ENCODE data around the gene SMIM20.
"Not testable (repeated sequence)": the region's sequence is repeated elsewhere in the genome, so short reads cannot be mapped to it uniquely, and the experiment has no call there.

The SMIM20 gene

DNA sequence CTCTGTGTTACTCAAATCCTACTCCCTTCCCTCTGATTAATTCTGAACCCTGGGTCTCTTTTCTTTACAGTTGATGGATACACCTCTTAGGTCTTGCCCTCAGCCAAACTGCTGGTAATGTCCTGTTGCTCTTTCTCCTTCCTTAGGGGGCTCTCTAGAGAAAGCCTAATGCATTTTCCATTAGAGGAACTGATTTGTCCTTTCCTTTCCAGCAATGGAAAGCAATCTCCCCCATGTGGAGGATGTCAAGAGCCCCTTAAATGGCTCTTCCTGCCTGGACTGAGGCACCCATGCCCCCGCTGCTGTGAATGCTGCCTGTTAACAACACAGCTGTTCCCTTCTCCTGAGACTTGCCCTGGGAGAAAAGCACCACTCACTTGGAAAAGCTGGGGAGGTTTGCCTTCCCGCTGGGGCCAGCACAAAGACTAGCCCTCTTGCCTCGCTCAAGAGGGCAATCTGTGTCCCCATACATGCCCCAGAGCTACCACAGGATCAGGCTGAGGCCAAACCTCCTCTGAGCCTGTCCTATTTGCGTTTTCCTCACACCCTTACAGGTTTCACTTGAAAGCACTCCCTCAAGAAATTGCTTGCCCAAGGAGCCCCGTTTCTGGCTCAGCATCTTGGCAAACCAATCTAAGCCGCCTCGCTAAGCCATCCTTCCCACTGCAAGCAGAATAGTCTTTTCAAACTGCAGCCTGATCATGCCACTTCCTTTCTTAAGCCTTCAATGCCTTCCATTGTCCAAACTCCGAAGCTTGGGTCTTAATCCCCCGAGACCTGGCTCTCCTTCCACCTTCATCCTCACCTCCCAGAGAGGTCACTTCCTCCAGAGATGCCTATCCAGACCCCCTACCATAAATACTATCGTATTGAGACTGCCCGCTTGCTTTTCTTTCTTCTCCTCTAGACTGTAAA lies 23.2 kb upstream of the SMIM20 start:
- DNase-seq (ENCODE audit: low read depth in 2 of 2) = no peak

GRCh38 chr4:25892796-25893195 lies 21.2 kb upstream of the SMIM20 start:
- no peak for DNase-seq (ENCODE audit: low read depth in 2 of 2)

- DNase-seq (ENCODE audit: low read depth in 2 of 2) = no peak
These were observed 17.1 kb upstream of the SMIM20 start for GRCh38 chr4:25896776-25897539.

DNA sequence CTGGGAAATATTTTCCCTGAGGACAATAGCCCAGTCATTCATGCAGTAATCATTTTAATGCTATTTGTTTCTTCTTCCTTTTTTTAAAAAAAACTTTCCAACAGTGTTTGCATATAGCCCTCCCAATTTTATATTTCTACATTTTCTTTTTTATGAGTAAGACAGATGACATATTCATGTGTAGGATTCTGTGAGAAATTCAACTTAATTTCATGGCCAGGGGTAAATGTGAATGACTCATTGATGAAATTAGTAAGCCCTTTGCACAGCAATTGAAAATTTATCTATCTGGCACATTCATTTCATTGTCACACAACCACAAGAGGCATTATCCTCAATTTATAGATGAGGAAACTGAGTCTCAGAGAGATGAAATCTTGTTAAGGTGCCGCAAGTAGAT lies 13.7 kb upstream of the SMIM20 start:
- peak; percentile 23 to 28 for DNase-seq (ENCODE audit: low read depth in 2 of 2)

- no peak for DNase-seq (ENCODE audit: low read depth in 2 of 2)
These were observed 13.0 kb upstream of the SMIM20 start for GRCh38 chr4:25901030-25901430.

GRCh38 chr4:25903900-25904747 lies 9.9 kb upstream of the SMIM20 start:
- DNase-seq (ENCODE audit: low read depth in 2 of 2) = no peak

DNA sequence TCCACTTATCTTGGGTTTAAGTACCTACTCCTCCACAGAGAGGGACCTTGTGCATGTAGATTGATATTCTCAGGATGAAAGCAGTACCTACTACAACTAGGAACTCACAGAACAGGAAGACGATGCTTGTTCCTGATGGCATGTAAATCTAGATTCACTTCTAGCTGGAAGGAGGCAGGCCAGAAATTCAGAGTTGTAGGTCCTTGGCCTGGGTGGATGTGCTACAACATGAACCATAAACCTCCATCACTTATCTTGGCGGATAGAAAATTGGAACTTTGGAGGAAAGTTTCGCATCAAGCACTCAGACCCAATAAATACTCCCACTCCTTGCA lies 9.3 kb upstream of the SMIM20 start:
- no peak for DNase-seq (ENCODE audit: low read depth in 2 of 2)

- no peak for DNase-seq (ENCODE audit: low read depth in 2 of 2)
These were observed 8.6 kb upstream of the SMIM20 start for GRCh38 chr4:25905371-25905770.

DNA sequence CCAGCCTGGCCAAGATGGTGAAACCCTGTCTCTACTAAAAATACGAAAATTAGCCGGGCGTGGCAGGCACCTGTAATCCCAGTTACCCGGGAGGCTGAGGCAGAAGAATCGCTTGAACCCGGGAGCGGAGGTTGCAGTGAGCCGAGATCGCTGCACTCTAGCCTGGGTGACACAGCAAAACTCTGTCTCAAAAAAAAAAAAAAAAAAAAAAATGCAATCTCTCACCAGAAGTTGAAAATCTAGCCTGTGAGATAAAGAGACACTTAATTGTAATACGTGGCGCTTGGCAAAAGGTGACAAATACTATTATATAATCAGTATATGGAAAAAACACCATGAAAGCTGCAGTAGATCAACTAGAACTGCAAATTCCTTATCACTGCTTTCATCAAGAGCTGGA lies 7.9 kb upstream of the SMIM20 start:
- DNase-seq (ENCODE audit: low read depth in 2 of 2) = not testable (repeated sequence)

- peak; percentile 92 for DNase-seq (ENCODE audit: low read depth in 2 of 2)
These were observed 5.5 kb upstream of the SMIM20 start for GRCh38 chr4:25908491-25908901.

GRCh38 chr4:25911356-25911755 lies 2.7 kb upstream of the SMIM20 start:
- DNase-seq (ENCODE audit: low read depth in 2 of 2) = no peak

GRCh38 chr4:25913056-25913850 lies 767 bp upstream of the SMIM20 start:
- no peak for DNase-seq (ENCODE audit: low read depth in 2 of 2)

DNA sequence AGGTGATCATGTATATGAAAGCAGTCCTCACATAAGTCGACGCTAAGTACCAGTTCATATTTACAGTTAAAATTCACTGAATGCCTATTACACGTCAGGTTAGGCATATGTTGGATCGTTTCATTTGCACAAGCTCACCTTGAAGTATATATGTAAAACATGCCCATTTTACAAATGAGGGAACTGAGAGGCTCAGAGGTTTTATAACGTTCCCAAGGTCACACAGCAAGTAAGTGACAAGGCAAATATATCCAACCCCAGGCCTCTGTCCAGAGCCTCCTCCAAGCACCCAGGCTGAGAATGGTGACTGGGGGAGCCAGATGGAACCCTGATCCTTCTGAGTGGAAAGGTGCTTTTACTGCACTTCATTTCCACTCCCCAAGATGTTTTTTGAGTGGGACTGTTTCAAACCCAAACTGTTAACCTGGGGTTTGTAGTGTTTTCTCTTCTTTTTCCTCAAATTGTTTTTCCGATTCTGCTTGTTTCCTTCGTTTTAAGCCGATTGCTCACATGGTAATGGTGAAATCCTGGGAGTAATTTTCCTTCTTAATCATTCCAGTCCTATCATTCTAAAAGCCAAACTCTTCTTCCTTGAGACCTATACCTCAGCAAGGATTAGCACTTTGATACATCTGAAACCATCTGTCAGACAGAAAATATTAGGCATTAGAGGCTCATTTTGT lies 791 bp downstream of the SMIM20 start:
- DNase-seq (ENCODE audit: low read depth in 2 of 2) = no peak

- DNase-seq (ENCODE audit: low read depth in 2 of 2) = no peak
These were observed 1.3 kb downstream of the SMIM20 start for GRCh38 chr4:25915353-25915705.

- no peak for DNase-seq (ENCODE audit: low read depth in 2 of 2)
These were observed 2.9 kb downstream of the SMIM20 start for GRCh38 chr4:25916870-25917269.

DNA sequence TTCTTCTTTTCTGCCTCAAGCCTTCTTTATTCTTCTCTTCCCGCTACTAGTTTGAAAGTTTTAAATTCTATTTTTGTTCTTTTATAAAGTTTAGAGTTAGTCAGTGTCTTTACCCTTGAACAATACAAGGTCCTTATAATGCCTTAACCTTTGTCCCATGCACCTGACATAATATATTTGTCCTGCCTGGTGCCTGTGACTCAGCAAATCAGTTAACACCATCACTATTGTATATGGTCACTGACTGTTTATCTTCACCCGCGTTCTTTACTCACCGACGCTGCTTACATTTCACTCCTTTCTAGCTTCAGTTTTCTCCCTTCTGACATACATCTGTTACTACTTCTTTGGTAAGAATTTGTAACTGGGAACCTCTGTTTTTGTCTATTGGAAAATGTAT lies 5.7 kb downstream of the SMIM20 start:
- DNase-seq (ENCODE audit: low read depth in 2 of 2) = no peak

GRCh38 chr4:25921922-25922321 lies 7.9 kb downstream of the SMIM20 start:
- no peak for DNase-seq (ENCODE audit: low read depth in 2 of 2)

DNA sequence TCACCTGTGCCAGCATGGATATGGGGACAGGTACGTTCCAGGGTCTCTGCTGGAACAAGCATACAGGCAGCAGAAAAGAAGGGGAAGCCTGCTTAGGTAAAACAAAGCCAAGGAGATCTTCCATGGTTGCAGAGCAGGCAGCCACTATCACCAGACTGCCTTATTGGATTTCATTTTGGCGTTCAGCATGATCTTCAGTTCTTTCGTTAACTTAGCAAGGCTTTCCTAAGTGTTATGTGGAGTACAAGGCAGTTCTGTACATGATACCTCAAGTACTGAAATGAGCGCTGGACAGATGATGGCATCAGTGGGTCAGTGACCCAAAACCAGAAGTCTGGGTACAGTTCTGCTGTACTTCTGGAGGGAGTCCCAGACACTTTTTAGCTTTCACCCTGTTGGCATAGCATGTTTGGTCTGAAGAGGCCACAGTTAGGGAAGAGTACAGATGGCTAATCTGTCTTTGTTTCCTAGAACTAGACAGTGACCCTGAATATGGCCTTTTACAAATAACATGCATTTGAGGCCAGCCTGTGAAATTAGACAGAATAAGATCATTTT lies 8.9 kb downstream of the SMIM20 start:
- DNase-seq (ENCODE audit: low read depth in 2 of 2) = no peak

DNA sequence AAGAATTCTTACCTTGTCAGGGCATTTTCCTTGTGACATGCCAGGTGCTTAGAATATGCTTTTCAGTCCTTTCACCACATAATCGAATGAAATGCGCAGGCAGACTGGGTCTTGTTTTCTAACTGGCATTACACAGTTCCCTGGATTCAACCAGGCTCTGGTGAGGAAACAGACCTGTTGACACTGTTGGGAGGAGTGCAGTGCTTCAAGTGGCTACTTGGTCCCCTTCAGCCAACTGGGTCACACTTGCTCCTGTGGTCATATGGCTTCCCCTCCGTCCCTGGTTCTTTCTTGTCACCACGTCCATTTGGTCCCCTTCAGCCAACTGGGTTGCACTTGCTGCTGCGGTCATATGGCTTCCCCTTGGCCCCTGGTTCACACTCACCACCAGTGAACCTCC lies 9.7 kb downstream of the SMIM20 start:
- no peak for DNase-seq (ENCODE audit: low read depth in 2 of 2)

DNA sequence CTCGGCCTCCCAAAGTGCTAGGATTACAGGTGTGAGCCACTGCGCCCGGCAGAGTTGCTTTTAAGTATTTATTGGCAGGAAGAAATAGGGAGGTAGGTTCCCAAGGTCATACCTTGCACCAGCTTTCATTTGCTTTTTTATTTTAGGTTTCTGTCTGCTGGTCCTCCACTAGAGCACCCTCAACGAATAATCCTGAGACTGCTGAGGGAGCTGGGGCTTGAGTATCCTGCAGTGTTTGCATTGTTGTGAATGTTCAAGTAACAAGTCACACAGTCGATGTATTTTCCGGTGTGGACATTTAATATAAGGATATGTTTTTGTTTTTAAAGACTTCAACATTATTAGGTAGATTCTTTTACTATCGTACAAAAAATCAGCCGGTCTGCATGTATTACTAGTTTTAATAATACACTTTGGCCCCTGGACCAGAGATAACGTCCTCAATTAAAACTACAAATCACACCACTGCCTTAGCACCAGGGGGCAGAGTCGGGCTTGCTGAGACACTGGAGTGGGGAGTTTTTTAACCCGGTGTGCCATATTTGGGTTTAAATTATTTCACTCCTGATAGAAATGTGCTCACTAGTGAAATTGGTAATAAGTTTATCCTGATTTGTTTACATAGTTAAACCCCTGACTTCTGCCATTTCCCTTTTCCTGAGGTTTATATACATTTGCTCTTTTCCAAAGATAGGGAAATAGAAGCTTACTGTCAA lies 11.6 kb downstream of the SMIM20 start:
- DNase-seq (ENCODE audit: low read depth in 2 of 2) = no peak
